Jurkat, Clone E6-1 (cell line): ENCODE measurements around the gene SHANK3.

ENCODE experiments used
- DNase-seq: peaks from one replicate; pipeline ENCODE4 v3.0.0-alpha.2; 2011; ENCODE audit warnings: low read depth, low spot score
- H3K4me3 ChIP-seq: 2 replicates; pipeline ENCODE4 v1.5.1; 2011; ENCODE audit warnings: mild to moderate bottlenecking, low read length, control low read depth, moderate library complexity

SHANK3 gene

DNA sequence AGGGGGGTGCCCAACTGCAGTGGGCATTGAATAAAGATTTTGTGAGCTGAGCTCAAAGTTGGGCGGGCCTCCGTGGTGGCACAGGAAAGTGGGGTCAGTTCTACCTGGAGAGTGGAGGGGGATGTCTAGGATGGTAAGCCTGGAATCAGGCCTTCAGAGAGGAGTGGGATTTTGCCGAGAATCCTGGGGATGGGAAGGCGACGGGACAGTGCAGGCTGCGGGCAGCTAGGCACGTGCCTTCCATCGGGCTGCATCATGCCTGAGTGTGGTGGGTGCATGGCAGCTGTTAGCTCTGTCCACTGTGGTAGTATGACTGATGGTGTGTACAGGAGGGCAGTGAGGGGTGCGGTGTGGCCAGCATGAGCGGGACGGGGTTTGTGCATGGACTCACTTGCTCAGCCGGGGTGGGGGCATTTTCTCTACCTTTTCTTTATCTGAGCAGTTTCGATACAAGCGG is 3.6 kb downstream of the SHANK3 start:
- no peak for DNase-seq
- H3K4me3 ChIP-seq: no peak overlapping the region

DNA sequence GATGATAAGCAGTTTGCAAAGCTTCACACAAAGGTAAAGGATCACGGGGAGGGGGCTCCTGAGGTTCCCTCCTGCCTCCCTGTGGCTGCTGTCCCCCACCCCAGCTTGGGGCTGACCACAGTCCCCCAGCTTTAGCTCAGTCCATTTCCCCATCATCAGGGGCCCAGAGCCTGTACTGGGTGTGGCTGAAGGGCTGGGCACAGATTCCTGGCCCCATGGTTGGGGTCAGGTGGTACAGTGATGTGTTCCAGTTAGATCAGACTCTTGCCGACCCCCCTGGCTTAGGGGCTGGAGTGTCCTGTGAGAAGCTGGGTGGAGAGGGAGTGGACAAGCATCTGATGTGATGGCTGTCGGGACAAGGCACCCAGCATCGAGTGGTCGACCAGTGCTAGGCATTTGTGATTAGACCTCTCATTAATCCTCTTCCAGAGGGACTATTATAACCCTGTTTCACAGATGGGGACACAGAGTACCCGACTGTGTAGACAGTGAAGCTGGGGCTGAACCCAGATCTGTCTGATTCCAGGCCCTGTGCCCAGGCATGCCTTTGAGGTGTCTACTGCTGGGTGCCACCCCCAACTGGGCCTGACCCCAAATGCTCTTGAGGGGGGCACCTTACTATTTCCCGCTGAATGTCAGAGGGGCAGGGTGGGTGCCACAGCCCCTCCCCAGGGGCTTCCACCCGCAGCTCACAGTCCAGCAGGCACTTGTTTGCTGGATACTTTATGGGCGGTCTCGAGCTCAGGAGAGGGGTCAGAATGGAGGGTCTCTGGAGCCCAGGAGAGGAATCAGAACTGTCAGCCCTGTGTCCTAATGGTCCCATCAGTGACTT is 4.3 kb downstream of the SHANK3 start:
- H3K4me3 ChIP-seq: no peak overlapping the region
- no peak for DNase-seq

DNA sequence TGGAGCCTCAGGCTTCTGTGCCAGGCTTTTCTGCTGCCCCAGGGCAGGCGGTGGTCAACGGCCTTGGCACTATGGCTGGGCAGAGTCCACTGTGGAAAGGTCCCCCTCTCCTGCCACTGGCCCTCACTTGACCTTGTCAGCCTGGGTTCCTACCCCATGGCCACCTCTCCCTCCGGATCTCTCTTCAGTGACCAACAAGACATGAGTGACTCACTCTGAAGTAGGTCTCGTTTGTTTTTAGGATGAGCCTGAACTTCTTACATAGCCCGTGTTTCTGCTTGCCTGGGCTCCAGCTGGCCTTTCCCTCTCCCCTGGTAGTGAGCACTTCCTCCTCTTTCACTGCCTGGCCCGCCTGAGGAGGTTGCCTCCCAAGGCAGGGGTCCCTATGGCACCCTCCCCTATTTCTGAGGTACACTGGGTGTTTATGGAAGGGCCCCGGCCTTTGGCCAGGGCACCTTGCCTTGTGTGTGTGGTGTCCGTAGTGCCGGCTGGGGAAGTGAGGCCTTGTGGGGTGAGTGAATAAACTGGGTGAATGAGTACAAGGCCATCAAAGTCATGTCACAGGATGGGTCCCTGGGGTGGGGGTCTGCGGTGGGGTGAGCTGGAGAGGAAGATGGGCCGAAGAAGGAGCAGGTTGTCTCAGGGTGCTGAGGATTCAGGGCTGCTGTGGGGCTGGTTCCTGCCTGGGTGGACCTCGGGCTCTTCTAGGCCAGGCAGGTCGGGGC is 5.0 kb downstream of the SHANK3 start:
- no peak overlapping the region for H3K4me3 ChIP-seq
- no peak for DNase-seq

DNA sequence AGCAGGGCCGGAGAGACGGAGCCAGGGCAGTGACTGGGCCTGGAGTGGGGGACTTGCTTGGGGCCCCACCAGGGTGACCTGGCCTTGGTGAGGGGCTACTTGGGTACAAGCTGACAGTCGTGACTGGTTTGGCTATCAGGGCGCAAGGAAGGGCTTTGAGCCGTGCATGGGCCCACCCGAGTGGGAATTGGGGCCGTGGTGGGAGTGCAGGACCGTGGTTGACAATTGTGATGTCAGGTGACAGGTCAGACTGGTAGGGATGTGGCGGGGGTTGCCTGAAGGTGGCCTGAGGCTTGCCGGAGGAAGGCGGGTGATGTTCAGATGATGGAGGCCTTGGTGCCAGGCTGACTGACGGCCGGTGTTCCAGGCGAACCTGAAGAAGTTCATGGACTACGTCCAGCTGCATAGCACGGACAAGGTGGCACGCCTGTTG is 5.6 kb downstream of the SHANK3 start:
- DNase-seq: no peak
- no peak overlapping the region for H3K4me3 ChIP-seq

DNA sequence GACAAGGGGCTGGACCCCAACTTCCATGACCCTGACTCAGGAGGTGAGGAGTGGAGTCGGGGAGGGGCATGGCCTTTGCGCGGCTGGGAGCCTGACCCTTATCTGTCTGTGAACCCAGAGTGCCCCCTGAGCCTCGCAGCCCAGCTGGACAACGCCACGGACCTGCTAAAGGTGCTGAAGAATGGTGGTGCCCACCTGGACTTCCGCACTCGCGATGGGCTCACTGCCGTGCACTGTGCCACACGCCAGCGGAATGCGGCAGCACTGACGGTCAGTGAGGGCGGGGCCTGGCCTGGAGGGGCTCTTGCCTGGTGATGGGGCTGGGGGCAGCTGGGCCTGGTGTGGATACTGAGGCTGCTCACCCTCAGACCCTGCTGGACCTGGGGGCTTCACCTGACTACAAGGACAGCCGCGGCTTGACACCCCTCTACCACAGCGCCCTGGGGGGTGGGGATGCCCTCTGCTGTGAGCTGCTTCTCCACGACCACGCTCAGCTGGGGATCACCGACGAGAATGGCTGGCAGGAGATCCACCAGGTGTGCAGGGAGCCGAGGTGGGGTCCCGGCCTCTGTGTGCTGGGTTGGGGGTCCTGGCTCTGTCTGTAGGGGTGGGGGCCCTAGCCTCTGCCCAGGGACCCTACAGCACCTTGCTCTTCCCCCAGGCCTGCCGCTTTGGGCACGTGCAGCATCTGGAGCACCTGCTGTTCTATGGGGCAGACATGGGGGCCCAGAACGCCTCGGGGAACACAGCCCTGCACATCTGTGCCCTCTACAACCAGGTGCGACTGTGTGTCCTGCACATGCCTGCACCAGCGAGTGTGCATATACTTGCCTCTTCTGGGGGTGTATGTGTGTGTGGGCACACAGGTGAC is 6.3 kb downstream of the SHANK3 start:
- no peak for DNase-seq
- H3K4me3 ChIP-seq: no peak overlapping the region

DNA sequence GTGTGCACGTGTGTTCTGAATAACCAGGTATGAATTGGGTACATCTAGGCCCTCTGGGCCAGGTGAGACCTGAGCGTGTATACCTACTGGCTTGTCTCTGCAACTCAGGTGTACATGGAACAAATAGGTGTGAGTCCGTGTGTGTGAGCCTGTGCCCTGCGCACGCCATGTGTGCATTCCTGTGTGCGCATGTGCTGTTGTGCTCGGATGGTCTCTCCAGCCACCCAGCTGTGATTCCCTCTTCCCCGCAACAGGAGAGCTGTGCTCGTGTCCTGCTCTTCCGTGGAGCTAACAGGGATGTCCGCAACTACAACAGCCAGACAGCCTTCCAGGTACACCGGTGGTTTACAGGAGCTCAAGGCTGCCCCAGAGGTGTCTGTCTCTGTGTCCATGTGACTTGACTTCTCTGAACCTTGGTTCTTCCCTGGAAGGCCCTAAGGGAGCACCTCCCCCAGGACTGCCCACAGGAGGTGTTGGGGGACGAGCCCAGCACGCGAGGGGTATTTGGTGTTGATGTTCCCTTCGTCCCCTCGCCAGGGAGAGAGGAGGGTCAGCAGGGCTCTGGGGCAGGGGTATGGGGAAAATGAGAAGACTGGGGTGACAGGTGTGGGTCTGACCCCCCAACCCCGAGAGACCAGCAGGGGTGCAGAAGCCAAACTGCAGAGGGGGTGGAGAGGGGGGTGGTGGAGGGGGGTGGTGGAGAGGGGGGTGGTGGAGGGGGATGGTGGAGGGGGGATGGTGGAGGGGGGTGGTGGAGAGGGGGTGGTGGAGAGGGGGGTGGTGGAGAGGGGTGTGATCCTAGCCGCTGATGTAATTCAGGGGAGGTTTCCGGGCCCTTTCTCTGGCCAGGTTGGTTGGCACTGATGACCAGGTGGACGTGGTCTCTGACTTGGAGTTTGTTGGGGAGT is 10.7 kb downstream of the SHANK3 start:
- DNase-seq: no peak
- no peak overlapping the region for H3K4me3 ChIP-seq

DNA sequence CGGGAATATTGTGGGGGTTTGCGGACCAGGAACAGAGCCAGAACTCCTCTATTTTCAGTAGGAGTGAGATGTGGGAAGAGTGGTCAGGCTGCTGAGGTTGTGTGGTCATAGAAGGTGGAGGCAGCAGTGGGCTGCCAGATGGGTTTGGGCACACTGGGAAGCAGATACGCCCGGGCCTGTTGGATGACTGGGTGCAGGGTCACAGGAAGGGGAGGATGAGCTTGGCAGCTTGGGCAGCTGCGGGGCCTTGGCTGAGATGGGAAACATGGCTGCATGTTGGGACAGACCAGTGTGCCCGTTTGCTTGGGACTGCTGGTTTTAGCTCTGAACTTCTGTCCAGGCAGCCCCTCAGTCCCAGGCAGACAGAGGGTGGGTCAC is 11.4 kb downstream of the SHANK3 start:
- no peak for DNase-seq
- H3K4me3 ChIP-seq: no peak overlapping the region

DNA sequence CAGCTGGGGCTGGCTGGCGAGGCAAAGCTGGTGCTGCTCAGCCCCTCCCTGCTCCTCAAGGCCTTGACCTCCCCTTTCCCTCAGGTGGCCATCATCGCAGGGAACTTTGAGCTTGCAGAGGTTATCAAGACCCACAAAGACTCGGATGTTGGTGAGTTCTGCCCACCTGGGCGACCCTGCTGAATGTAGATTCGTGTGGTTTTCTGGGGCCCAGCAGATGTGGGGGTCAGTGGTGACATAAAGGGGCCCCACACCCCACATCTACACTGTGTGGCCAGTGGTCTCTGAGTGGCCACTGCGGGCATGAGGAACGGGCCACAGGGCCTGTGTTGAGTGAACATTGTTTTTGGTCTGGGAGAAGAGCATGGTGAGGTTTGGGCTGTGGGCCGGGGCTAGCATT is 11.9 kb downstream of the SHANK3 start:
- no peak for DNase-seq
- no peak overlapping the region for H3K4me3 ChIP-seq

DNA sequence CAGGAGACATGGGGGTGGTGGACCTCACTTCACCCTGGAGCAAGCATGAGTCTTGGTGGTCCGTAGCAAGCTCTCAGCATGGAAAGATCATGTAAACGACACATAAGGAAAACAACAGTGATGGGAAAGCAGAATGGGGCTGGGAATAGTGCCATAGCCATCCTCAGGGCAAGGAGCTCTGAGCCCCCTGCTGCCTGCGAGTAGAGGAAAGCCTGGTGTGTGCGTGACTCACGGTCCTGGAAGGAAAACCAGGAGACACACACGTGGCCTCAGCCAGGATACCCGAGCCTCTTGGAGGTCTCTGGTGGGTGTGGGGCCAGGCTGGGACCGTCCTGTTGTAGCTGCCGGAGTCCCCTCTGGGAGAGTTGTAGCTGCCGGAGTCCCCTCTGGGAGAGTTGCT is 12.4 kb downstream of the SHANK3 start:
- no peak for DNase-seq
- H3K4me3 ChIP-seq: no peak overlapping the region

DNA sequence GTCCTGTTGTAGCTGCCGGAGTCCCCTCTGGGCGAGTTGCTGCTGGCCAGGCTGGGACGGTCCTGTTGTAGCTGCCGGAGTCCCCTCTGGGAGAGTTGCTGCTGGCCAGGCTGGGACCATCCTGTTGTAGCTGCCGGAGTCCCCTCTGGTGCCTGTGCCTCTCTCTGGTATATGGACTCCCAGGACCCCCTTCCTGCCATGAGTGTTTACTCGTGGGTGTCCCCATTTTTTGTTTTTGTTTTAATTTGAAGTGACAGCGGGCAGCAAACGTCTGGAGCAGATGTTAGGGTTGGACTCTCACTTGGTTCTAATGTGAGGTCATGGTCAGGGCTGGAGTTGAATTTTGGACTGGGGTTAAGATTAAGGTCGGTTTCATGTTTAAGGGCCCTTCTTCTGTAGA is 14.2 kb downstream of the SHANK3 start:
- DNase-seq: no peak
- H3K4me3 ChIP-seq: no peak overlapping the region

DNA sequence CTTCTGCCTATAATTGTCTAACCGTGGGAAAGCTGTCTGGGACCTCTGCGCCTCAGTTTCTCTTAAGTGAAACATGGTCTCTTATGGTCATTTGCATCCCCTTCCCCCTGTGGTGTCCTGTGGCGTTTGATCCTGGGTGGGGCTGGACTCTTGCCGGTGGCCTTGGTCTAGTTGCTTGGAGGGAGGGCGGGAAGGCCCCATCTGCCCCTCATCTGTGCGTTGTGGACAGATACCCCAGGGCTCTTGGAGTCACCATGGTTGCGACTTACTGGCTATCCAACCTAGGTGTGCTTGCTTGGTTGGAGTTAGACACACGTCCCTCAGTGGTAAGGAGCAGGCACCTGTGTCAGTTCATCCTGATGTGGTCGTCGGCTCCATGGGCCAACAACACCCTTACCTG is 15.2 kb downstream of the SHANK3 start:
- DNase-seq: no peak
- H3K4me3 ChIP-seq: no peak overlapping the region

DNA sequence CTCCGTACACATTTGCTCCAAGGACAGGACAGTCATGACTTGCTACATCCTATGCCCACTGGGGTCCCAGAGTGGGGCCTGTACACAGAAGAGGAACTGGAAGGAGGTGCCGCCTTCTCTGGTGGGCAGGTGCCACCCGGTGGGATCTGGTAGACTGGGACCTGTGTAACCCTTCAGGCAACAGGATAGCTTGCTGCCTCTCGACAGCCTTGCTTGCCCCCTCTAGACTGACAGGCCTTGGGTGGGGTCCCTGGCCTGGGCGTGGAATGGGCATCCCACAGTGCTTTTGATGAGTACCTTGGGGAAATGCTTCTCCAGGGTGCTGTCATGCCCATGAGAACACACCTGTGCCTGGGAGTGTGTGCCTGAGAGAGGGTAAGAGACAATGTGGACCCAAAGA is 15.8 kb downstream of the SHANK3 start:
- no peak for DNase-seq
- no peak overlapping the region for H3K4me3 ChIP-seq

DNA sequence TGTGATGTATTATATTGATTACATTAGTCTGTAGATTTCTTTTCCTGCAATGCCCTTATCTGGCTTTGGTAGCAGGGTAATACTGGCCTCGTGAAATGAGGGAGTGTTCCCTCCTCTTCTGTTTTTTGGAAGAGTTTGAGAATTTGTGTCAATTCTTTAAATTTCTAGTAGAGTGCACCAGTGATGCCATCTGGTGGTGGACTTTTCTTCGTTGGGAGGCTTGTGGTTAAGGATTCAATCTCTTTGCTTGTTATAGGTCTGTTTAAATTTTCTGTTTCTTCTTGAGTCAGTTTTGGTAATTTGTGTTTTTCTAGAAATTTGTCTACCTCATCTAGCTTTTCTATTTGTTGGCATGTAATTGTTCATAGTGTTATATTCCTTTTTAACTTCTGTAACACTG is 18.9 kb downstream of the SHANK3 start:
- peak; percentile 47 for DNase-seq
- no peak overlapping the region for H3K4me3 ChIP-seq

DNA sequence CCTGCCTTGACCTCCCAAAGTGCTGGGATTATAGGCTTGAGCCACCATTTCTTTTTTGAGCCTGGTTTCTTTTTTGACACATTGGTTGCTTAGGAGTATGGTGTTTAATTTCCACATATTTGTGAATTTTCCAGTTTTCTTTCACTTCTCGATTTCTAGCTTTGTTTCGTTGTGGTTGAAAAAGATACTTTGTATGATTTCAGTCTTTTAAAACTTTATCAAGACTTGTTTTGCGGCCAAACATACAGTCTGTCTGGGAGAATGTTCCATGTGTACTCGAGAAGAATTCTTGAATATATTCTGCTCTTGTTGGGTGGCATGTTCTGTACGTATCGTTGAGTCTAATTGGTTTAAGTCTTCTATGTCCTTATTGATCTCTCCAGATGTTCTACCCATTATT is 20.8 kb downstream of the SHANK3 start:
- H3K4me3 ChIP-seq: no peak overlapping the region
- no peak for DNase-seq

DNA sequence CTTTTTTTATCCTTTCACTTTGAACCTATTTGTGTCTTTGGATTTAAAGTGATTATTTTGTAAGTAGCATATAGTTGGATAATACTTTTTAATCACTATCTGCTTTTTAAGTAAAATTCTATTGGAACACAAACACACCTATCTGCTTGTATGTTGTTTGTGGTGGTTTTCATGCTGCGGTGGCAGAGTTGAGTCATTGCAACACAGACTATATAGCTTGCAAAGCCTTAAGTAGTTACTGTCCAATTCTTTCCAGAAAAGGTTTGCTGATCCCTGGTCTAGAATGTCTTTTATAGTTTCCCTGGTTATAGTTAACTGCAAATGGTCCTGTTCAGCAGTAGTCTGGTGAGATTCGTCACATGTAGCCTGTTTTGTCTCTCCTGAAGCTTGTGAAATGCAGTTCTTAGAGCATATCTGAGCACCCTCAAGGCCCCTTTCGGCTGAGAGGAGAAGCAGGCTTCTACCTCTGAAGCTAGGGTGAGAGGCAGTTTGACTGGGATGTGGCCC is 21.5 kb downstream of the SHANK3 start:
- DNase-seq: no peak
- H3K4me3 ChIP-seq: no peak overlapping the region

DNA sequence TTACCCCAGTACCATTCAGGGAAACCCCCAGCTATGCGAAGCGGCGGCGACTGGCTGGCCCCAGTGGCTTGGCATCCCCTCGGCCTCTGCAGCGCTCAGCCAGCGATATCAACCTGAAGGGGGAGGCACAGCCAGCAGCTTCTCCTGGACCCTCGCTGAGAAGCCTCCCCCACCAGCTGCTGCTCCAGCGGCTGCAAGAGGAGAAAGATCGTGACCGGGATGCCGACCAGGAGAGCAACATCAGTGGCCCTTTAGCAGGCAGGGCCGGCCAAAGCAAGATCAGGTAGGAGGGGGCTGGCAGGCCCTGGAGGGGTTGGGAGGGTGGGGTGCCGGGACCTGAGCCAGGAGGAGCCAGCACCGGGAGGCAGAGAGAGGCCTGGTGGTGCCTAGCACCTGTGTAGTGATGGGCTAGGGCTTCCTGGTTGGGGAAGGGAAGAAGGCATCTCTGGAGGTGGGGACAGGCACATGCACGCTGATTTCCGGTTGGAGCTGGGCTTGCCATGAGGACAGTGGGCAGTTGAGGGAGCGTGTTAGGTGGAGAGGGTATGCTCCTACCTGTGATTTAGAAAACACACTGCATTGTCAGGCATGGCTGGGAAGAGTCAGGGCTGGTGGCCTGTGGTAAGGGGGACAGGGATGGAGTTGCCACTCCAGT is 22.3 kb downstream of the SHANK3 start:
- DNase-seq: no peak
- no peak overlapping the region for H3K4me3 ChIP-seq

DNA sequence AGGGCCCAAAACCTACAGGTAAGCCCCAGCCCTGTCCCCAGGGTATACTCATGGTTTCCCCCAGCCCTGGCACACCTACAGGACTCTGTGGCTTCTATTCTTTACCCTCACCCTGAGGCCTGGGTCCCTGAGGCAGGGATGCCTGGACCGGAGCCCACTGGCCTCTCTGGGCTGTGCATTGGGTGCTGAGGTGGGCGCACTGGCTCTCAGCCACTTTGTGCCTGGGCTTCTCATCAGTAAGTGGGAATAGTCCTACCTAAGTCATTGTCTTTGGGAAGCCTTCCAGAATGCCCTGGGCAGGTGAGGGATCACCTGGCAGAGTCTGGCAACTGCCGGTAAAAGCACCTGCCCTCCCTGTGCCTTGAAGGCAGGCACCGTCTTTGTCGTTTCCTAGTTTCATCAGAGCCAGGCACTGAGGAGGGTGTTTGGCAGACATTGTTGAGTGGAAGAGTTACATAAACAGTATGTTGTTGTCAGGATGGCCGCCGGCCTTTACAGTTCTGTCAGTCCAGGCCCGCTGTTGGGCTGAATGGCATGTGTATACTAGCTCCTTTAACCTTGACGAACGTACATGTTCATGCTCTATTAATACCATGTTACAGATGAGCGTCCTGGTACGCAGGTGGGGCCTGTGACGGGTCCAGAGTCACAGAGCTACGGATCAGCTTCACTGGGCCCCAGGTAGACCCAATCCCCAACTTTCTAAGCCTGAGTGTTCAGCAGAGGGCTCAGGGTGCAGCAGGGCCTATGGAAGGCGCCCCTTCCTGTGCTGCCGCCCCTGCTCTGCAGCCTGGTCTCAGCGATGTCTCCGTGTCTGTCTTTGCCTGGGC is 23.0 kb downstream of the SHANK3 start:
- DNase-seq: no peak

More for the DNA sequence above, 23.0 kb downstream of the SHANK3 start:
- no peak overlapping the region for H3K4me3 ChIP-seq
